HG02981 (cell line): Measurements from ENCODE around the gene SBK2.
"Not testable (repeated sequence)": the region's sequence is repeated elsewhere in the genome, so short reads cannot be mapped to it uniquely, and the experiment has no call there.

Source experiments
- ATAC-seq: cut with Tn5 transposase; IDR thresholded peaks from one replicate; pipeline ENCODE4 v1.9.1; 2021; ENCODE audit warnings: mild to moderate bottlenecking, moderate library complexity; ENCODE audit not compliant: unreplicated experiment

SBK2 gene, protein sequence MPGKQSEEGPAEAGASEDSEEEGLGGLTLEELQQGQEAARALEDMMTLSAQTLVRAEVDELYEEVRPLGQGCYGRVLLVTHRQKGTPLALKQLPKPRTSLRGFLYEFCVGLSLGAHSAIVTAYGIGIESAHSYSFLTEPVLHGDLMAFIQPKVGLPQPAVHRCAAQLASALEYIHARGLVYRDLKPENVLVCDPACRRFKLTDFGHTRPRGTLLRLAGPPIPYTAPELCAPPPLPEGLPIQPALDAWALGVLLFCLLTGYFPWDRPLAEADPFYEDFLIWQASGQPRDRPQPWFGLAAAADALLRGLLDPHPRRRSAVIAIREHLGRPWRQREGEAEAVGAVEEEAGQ

DNA sequence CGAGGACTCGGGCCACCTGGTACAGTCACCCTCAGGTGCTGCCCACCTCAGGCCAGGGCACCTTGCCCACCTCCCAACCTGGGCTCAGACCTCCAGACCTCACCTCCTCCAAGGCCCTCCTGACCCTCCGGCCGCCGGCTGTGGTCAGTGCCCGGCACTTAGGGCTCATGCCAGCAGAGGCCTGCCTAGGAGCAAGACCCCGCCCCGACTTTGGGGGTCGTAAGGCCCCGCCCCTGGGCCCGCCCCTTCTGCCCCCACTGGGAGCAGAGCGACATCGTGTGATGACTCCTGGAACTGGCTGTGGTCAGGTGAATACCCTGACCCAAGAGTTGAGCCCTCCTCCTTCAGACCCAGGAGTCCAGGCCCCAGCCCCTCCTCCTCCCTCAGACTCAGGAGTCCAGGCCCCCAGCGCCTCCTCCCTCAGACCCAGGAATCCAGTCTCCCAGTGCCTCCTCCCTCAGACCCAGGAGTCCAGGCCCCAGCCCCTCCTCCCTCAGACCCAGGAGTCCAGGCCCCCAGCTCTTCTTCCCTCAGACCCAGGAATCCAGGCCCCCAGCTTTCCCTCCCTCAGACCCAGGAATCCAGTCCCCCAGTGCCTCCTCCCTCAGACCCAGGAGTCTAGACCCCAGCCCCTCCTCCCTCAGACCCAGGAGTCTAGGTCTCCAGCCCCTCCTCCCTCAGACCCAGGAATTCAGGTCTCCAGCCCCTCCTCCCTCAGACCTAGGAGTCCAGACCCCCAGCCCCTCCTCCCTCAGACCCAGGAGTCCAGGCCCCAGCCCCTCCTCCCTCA is at the start of gene SBK2:
Gene SBK2 (minus strand): TSS at position 183 of the 790 bp plus-strand sequence. CDS start 839 bp downstream, outside the sequence.
- no peak for ATAC-seq

DNA sequence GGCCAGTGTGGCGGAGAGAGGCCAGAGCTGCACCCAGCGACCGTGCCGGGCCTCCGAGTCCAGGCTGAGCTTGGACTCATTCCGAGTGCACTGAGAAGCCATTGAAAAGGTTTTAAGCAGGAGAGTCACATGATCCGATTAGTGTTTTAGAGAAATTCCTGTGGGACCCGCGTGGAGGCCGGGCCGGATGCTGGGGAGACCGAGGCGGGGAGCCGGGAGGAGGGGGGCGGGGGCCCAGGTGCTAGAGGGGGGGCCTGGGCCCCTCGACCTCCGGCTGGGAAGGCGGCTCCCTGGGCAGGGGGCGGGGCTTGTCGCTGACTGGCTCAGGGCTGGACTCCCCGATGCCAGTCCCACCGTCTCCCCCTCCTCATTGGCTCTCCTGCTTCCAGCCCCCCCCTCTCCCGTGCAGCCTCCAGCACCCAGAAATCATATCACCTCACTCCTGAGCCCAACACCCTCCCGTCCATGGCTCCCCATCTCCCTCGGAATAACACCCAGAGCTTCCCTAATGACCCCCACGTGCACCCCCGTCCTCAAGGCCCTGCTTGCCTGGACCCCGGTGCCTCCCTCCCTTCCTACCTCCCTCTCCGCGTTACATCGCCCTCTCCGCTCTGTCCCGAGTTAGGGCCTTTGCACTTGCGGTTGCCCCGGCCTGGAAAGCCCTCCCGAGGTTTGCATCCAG is 48.9 kb upstream of the SBK2 start:
- no peak for ATAC-seq

DNA sequence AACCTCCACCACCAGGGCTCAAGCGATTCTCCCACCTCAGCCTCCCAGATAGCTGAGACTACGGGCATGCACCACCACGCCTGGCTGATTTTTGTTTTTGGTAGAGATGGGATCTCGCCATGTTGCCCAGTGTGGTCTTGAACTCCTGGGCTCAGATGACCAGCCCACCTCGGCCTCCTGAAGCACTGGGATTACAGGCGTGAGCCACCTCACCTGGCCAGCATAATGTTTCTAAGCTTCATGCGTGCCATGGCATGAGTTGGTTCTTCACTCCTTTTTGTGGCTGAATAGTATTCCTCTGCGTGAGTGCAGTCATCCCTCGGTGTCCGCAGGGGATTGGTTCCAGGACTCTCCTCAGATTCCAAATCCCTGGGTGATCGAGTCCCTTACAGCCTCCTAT is 47.9 kb upstream of the SBK2 start:
- no peak for ATAC-seq

DNA sequence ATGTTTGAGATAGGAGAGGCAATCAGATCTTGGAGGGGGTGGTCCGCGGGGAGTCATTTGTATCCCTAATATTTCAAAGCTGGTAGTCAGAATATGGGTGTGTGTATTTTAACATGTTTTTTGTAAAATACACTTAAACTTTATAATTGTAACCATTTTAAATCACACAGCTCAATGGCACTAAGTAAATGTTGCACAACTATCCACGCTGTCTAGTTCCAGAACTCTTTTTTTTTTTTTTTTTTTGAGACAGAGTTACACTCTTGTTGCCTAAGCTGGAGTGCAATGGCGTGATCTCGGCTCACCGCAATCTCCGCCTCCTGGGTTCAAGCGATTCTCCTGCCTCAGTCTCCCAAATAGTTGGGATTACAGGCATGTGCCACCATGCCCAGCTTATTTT is 47.0 kb upstream of the SBK2 start:
- not testable (repeated sequence) for ATAC-seq

DNA sequence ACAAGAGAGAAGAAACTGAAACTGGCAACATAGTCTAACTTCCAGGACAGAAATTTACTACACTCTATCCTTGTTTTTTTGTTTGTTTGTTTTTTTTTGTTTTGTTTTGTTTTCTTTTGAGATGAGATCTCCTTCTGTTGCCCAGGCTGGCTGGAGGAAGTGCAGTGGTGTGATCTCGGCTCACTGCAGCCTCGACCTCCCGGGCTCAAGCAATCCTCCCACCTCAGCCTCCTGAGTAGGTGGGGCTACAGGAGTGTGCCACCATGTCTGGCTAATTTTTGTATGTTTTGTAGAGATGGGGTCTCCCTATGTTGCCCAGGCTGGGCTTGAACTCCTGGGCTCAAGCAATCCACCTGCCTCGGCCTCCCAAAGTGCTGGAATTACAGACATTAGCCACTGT is 45.4 kb upstream of the SBK2 start:
- ATAC-seq: not testable (repeated sequence)

DNA sequence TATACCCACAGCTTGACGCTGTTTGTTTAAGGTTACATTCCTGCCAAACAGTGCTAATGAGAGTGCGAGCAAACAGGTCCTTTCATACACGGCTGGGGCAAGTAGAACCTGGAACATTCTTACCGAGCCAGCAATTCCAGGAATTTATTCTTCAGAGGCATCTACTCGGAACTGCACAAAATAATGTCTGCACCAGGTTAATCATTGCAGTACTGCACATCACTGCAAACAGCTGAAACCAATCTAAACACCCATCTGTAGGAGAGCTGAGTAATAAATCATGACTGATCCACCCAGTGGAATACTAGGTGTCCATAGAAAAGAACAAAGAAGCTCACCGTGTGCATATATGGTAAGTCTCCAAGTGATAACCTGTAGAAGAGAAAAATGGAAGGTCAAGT is 44.9 kb upstream of the SBK2 start:
- no peak for ATAC-seq

DNA sequence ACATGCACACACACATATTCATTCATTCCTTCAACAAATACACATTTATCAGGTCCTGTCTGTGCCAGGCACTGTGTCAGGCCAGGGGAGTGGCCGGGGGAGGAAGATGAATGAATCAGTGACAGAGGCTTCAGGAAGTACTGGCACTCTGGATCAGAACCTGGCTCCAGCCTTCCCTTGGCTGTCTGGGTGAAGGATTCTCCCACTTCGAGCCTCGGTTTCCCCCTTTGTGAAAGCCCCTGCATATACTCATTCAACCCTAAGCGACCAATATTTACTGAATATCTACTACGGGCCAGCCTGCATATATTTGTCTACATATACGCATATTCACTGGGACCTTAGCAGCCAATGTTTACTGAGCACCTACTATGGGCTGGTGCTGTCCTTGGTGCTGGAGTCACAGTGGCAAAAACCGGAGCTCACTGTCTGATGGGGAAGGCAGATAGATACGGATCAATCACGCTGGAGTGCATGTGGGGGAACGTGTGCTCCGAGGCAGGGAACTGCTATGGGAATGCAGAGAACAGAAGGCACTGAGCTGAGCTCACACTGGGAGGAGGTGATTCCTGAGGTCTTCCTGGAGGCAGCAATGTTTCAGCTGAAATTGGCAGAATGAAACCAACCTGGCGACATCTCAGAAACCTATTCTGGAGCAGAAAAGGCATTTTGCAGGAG is 44.4 kb upstream of the SBK2 start:
- ATAC-seq: no peak

DNA sequence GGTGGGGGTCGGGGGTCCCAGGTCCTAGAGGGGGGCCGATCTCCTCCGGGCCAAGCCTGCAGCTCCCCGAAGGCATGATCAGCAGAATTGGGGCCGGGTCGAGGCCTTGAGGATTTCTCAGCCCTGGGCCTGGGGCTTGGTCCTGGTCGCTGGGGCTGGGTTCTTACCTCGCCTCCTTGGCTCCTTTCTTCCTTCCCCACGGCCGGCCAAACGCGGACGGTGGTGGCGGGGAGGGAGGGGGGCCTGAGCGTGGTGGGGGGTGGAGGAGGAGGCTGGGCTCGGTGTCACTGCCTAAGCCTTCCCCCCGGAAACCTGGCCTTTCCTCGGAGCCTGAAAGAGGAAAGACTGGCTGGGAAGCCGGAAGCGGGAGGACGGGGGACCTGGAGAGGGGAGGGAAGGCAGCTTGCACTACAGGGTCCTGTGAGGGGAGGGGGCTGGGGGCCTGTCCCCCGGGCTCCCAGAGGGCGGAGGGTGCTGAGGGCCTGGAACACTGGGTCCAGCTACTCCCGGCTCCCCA is 43.8 kb upstream of the SBK2 start, which contains the start of gene ZNF579:
Gene ZNF579 (minus strand): TSS at position 221 of the 517 bp plus-strand sequence. CDS start 1,209 bp downstream, outside the sequence.
- ATAC-seq: no peak

DNA sequence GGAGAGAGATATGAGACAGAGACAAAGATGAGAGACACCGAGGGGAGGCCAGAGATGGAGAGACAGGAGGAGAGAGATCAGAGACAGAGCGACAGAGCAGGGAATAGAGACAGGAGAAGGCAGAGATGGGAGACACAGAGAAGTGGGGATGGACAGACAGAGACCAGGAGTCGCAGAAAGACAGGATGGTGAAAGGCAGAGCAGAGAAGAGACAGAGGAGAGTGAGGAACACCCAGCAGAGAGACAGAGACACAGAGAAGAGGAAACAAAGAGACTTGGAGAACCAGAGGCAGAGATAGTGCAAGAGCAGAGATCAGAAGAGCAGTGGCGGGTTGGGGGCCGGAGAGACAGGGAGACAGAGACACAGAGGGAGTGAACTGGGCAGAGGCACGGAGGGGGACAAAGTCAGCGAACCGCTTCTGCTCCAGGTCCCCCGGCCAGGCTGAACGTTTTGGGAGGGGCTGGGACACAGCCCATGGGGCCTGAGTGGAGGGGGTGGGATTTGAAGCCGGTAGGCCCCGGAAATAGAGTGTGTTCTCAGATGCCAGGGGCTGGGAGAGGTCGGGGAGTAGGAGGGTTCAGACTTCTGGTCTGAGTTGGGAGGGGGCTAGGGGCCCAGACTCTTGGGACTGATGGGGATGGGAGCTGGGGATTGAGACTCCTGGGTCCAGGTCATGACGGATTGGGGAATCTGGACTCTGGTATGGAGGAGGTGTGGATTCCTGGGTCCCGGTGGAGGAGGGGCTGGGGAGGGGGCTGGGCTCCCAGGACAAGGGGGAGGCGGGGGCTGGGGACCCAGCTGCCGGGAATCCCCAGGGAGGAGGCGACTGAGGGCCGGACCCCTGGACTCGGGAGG is 43.1 kb upstream of the SBK2 start:
- no peak for ATAC-seq

DNA sequence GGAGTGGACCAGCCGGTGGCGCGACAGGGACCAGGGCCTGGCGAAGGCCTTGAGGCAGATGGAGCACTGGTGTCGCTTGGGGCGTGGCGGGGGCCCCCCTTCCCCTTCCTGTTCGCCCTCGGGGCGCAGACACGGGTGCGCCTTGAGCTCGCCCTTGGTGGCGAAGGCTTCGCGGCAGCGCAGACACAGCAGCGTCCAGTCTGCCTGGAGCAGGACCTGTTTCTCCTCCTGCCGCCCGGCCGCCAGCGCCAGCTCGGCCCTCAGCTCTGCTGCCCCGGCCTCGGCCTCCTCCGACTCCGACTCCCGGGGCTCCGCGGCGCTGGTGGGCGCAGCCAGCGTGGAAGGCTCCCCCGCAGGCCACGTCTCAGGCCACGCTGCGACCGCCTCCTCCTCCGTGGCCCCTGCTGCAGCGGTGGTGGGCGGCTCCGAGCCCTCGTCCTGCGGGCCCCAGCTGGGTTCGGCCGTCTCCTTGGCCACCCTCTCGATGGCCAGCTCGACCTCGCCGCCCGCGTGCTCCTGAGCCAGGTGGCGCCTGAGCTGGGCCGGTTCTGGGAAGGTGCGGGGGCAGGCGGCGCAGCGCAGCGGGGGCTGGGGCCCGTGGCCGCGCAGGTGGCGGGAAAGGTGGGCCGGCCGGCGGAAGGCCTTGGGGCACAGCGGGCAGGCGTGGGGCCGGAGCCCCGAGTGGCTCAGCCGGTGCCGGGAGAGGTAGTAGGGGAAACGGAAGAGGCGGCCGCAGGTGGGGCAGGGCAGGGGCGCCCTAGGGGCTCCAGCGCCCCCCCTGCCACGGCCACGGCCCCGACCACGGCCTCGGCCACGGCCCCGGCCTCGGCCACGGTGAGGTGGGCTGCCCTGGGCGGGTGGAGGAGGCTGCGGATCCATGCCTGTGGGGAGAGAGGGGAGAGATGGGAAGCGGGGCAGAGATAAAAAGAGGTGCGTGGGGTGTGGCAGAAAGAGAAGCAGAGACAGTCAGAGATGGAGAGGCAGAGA is 42.1 kb upstream of the SBK2 start:
- ATAC-seq: no peak

DNA sequence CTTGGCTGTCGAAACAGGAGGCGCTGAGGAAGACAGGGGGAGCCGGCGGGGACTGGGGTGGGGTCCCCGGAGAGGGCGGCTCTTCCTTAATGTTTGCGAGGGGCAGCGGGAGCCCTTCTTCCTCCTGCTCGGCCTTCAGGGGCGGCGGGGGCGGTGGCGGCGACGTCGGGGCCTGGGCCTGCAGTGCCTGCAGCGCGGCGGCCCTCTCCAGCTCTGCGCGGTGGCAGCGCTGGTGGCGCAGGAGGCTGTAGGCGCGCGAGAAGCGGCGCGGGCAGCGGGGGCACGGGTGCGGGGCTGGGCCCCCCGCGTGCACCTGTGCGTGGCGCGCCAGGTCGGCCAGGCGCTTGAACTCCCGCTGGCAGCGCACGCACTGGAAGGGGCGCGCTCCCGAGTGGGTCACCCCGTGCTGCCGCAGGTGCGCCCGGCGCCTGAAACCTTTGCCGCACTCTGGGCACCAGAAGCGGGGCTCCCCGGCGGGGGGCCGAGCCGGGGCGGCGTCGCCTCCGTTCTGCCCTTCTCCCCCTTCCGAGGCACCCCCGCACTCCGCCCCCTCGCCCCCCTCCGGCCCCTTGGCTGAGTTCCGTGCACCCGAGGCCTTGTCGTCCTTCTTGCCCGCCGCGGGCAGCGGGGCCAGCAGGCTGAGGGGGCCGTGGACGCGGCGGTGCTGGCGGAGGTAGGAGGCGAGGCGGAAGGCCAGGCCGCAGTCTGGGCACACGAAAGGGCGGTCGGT is 41.3 kb upstream of the SBK2 start:
- no peak for ATAC-seq

DNA sequence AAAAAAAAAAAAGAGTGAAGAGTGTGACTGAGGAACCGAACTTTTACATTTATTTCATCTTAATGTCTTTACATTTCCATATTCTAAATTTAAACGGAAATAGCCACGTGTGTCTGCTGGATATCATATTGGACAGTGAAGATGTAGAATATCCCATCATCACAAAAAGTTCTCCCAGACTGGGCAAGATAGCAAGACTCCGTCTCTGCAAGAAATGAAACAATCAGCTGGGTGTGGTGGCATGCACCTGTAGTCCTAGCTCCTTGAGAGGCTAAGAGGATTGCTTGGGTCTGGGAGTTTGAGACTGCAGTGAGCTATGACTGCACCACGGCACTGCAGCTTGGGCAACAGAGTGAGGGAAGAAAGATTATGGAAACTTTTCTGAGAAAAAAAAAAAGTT is 39.8 kb upstream of the SBK2 start:
- no peak for ATAC-seq

DNA sequence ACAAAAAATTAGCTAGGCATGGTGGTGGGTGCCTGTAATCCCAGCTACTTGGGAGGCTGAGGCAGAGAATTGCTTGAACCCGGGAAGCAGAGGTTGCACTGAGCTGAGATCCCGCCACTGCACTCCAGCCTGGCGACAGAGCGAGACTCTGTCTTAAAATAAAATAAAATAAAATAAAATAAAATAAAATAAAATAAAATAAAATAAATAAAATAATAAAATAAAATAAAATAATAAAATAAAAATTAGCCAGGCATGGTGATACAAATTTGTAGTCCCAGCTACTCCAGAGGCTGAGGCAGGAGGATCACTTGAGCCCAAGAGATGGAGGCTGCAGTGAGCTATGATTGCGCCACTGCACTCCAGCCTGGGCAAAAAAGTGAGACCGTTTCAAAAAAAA is 37.0 kb upstream of the SBK2 start:
- ATAC-seq: not testable (repeated sequence)

DNA sequence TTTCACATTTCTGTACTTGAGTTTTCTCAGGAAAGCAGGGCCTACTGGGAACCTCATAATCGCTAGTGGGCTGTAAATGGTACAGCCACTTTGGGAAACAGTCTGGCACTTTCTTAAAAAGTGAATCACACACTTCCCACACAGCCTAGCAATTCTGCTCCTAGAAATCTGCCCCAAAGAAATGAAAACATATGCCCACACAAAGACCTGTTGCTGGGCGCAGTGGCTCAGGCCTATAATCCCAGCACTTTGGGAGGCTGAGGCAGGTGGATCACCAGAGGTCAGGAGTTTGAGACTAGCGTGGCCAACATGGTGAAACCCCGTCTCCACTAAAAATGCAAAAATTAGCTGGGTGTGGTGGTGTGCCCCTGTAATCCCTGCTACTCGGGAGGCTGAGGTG is 32.5 kb upstream of the SBK2 start:
- ATAC-seq: not testable (repeated sequence)

DNA sequence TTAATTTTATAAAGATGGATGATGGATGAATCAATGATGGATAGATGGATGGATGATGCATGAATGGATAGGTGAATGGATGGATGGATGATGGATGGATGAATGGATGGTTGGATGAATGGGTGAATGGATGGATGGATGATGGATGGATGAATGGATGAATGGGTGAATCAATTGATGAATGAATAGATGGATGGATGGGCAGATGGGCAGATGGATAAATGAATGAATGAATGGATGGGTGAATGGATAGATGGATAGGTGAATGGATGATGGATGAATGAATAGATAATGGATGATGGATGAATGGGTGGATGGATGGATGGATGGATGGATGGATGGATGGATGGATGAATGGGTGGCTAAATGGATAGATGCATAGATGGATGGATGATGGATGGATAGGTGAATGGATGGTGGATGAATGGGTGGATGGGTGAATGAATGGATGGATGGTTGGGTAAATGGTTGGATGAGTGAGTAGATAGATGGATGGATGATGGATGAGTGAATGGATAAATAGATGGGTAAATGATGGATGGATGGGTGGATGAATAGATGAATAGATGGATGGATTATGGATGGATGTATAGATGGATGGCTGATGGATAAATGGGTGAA is 30.9 kb upstream of the SBK2 start:
- ATAC-seq: no peak

DNA sequence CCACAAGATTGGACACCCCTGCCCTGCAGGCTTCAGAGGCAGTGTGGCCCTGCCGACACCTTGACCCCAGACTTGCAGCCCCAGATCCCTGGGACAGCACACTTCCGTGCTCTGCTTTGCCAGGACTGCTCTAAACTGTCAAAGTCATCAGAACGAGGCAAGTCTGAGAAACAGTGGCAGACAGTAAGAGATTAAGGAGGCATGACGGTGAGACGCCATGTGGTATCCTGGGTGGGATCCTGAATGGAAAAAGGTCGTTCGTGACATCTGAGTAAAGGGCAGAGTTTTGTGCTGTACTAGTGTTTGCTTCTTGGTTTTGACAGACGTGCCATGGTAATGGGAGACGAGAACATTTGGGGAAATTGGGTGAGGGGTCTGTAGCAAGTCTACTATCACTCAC is 29.9 kb upstream of the SBK2 start:
- no peak for ATAC-seq

DNA sequence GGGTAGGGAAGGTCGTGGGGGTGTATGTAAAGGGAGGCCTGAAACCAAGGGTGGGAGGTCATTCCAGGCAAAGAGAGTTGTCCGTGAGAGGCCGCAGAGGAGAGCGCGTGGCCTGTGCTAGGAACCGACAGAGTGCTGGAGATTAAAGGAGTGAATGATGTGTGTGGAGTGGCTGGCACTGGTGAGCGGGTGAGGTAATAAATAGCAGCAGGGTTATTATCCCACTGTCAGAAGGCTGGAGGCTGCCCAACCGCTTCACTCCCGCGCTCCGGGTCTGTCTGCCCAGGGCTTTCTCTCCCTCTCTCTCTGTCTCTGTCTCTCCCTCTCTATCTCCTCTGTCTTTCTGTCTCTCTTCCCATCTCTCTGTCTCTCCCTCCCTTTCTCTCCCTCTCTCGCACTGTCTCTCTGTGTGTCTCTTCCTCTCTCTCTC is 26.3 kb upstream of the SBK2 start:
- no peak for ATAC-seq
